H9 (cell line): Measurements from ENCODE around the gene FARS2. TPM values are rescaled to one million over a fixed set of nuclear protein-coding genes. Genes with fewer than 3 reads are reported as not detected.

Source experiments
- DNase-seq: peaks from one replicate; pipeline ENCODE4 v3.0.0-alpha.2; 2017
- H2AFZ ChIP-seq: one replicate; pipeline ENCODE4 v1.6.1; 2013; ENCODE audit warnings: mild to moderate bottlenecking, low read length, control low read depth, moderate library complexity
- H2AK5ac ChIP-seq: 2 replicates; pipeline ENCODE4 v1.6.1; 2013; ENCODE audit warnings: low read length, control low read depth, mixed read lengths; ENCODE audit not compliant: insufficient read length
- H2BK120ac ChIP-seq: one replicate; pipeline ENCODE4 v1.6.1; 2013; ENCODE audit warnings: low read depth, mild to moderate bottlenecking, low read length, control low read depth, inconsistent platforms; ENCODE audit not compliant: poor library complexity, severe bottlenecking
- H2BK12ac ChIP-seq: 2 replicates; pipeline ENCODE4 v1.6.1; 2013; ENCODE audit warnings: low read length, control low read depth, mixed read lengths, low read depth; ENCODE audit not compliant: insufficient read length
- H2BK15ac ChIP-seq: 2 replicates; pipeline ENCODE4 v1.6.1; 2013; ENCODE audit warnings: low read depth, low read length, control low read depth
- H2BK20ac ChIP-seq: one replicate; pipeline ENCODE4 v1.6.1; 2013; ENCODE audit warnings: low read depth, mild to moderate bottlenecking, low read length, control low read depth, inconsistent platforms; ENCODE audit not compliant: poor library complexity, severe bottlenecking
- H2BK5ac ChIP-seq: 2 replicates; pipeline ENCODE4 v1.6.1; 2013; ENCODE audit warnings: low read length, control low read depth, mixed read lengths; ENCODE audit not compliant: insufficient read length
- H3K14ac ChIP-seq: 2 replicates; pipeline ENCODE4 v1.6.1; 2013; ENCODE audit warnings: low read length, control low read depth; ENCODE audit not compliant: insufficient read depth
- H3K18ac ChIP-seq: 2 replicates; pipeline ENCODE4 v1.6.1; 2013; ENCODE audit warnings: low read depth, mild to moderate bottlenecking, mixed read lengths, low read length, control low read depth; ENCODE audit not compliant: insufficient read length
- H3K23ac ChIP-seq: 2 replicates; pipeline ENCODE4 v1.6.1; 2013; ENCODE audit warnings: low read length, control low read depth, mixed read lengths, low read depth; ENCODE audit not compliant: insufficient read length
- H3K23me2 ChIP-seq: 2 replicates; pipeline ENCODE4 v1.6.1; 2013; ENCODE audit warnings: low read depth, mild to moderate bottlenecking, mixed read lengths, low read length, control low read depth; ENCODE audit not compliant: insufficient read length, poor library complexity, severe bottlenecking
- H3K27ac ChIP-seq: 2 replicates; pipeline ENCODE4 v1.5.1; 2013; ENCODE audit warnings: low read length, control low read depth, mixed read lengths, low read depth; ENCODE audit not compliant: insufficient read length
- H3K27me3 ChIP-seq: 2 replicates; pipeline ENCODE4 v1.6.1; 2013; ENCODE audit warnings: low read length, control low read depth, inconsistent platforms; ENCODE audit not compliant: insufficient read depth
- H3K4ac ChIP-seq: 2 replicates; pipeline ENCODE4 v1.6.1; 2013; ENCODE audit warnings: low read depth, mild to moderate bottlenecking, control low read depth, inconsistent platforms, low read length, moderate library complexity
- H3K4me1 ChIP-seq: 2 replicates; pipeline ENCODE4 v1.6.1; 2013; ENCODE audit warnings: low read length, control low read depth, inconsistent platforms; ENCODE audit not compliant: insufficient read depth
- H3K4me2 ChIP-seq: 2 replicates; pipeline ENCODE4 v1.6.1; 2013; ENCODE audit warnings: low read length, control low read depth, mixed read lengths; ENCODE audit not compliant: insufficient read length, insufficient read depth
- H3K56ac ChIP-seq: 2 replicates; pipeline ENCODE4 v1.6.1; 2013; ENCODE audit warnings: low read depth, mild to moderate bottlenecking, mixed read lengths, low read length, control low read depth; ENCODE audit not compliant: insufficient read length
- H3K79me1 ChIP-seq: 2 replicates; pipeline ENCODE4 v1.6.1; 2013; ENCODE audit warnings: low read depth, mild to moderate bottlenecking, moderate library complexity, low read length, control low read depth, inconsistent platforms; ENCODE audit not compliant: insufficient read depth, poor library complexity, severe bottlenecking
- H3K79me2 ChIP-seq: 2 replicates; pipeline ENCODE4 v1.6.1; 2013; ENCODE audit warnings: low read length, control low read depth, inconsistent platforms; ENCODE audit not compliant: insufficient read depth
- H3K9ac ChIP-seq: 2 replicates; pipeline ENCODE4 v1.6.1; 2013; ENCODE audit warnings: low read length, control low read depth, mixed read lengths; ENCODE audit not compliant: insufficient read length; ENCODE audit errors: extremely low read depth
- H3K9me3 ChIP-seq: one replicate; pipeline ENCODE4 v1.6.1; 2013; ENCODE audit warnings: low read depth, low read length, inconsistent platforms; ENCODE audit not compliant: control insufficient read depth
- H3T11ph ChIP-seq: one replicate; pipeline ENCODE4 v1.6.1; 2013; ENCODE audit warnings: mild to moderate bottlenecking, low read length, control low read depth, inconsistent platforms
- H4K20me1 ChIP-seq: one replicate; pipeline ENCODE4 v1.6.1; 2013; ENCODE audit not compliant: control insufficient read depth, insufficient read length, insufficient read depth
- H4K5ac ChIP-seq: 2 replicates; pipeline ENCODE4 v1.6.1; 2013; ENCODE audit warnings: low read depth, mild to moderate bottlenecking, mixed read lengths, low read length, control low read depth; ENCODE audit not compliant: insufficient read length
- H4K8ac ChIP-seq: replicated peaks from 2 replicates; pipeline ENCODE4 v1.6.1; 2013; ENCODE audit warnings: low read length, control low read depth, mixed read lengths, low read depth; ENCODE audit not compliant: insufficient read length
- H4K91ac ChIP-seq: 2 replicates; pipeline ENCODE4 v1.6.1; 2013; ENCODE audit warnings: low read depth, mild to moderate bottlenecking, moderate library complexity, mixed read lengths, low read length, control low read depth; ENCODE audit not compliant: insufficient read length
- H3K27ac Mint-ChIP-seq, 3 experiments: 2 replicates in 2 of 3; 3 replicates in 1 of 3; pipeline ENCODE4 v1.8.0; 2020 to 2021; ENCODE audit warnings: mixed read lengths in 3 of 3, mild to moderate bottlenecking in 1 of 3, moderate library complexity in 1 of 3
- H3K27me3 Mint-ChIP-seq: 2 replicates; pipeline ENCODE4 v1.8.0; 2021; ENCODE audit warnings: low read depth, mild to moderate bottlenecking, moderate library complexity, mixed read lengths
- H3K36me3 Mint-ChIP-seq, 3 experiments: 2 replicates in 2 of 3; 3 replicates in 1 of 3; pipeline ENCODE4 v1.8.0; 2020 to 2021; ENCODE audit warnings: low read depth in 3 of 3, mixed read lengths in 3 of 3; ENCODE audit not compliant: insufficient read depth in 1 of 3
- H3K4me1 Mint-ChIP-seq, 2 experiments: 2 replicates each; pipeline ENCODE4 v1.8.0; 2020; ENCODE audit warnings: mixed read lengths in 2 of 2
- H3K4me3 Mint-ChIP-seq, 2 experiments: 2 replicates in 1 of 2; 3 replicates in 1 of 2; pipeline ENCODE4 v1.8.0; 2020 to 2021; ENCODE audit warnings: mild to moderate bottlenecking in 2 of 2, mixed read lengths in 2 of 2, moderate library complexity in 1 of 2
- H3K9me3 Mint-ChIP-seq, 2 experiments: 2 replicates in 1 of 2; 3 replicates in 1 of 2; pipeline ENCODE4 v1.8.0; 2020; ENCODE audit warnings: mild to moderate bottlenecking in 2 of 2, mixed read lengths in 2 of 2, moderate library complexity in 1 of 2
- WGBS: extraction: QIAGEN DNeasy Blood & Tissue Kit; methylation state at CpG from one replicate; pipeline ENCODE4 v1.1.7; 2013; ENCODE audit warnings: missing lambda C conversion rate, low lambda C conversion rate, mixed read lengths; ENCODE audit not compliant: insufficient read length; ENCODE audit errors: extremely low coverage; 5-methylcytosine and 5-hydroxymethylcytosine counted together
- total RNA-seq: library from RNA; stranded (reverse); gene quantifications from 2 replicates; pipeline ENCODE4 v1.2.1, GENCODE V29; 2021
- TF ChIP-seq, protein P1 (sequence below): fragments of 200-600 bp; sonication (generic); conservative IDR thresholded peaks from 3 replicates; pipeline ENCODE4 v1.8.0; 2021; ENCODE audit warnings: antibody characterized with exemption, mild to moderate bottlenecking

FARS2 gene
- total RNA-seq, 1 experiment from 2014 or later: 8.5 TPM

- WGBS: no CpG with 5 or more reads among the region's 5 CpGs
- no peak overlapping the region for H3K27ac Mint-ChIP-seq
These were observed 70.6 kb downstream of the FARS2 start for GRCh38 chr6:5331845-5332442.

More at GRCh38 chr6:5331845-5332442, 70.6 kb downstream of the FARS2 start:
- H3K18ac ChIP-seq: no peak overlapping the region
- H3K27me3 ChIP-seq: no peaks in the 10 kb centered on the region
- no peaks in the 10 kb centered on the region for H4K20me1 ChIP-seq
- no peak overlapping the region for H3K9ac ChIP-seq
- H3K4ac ChIP-seq: no peak overlapping the region
- no peak overlapping the region for H3K56ac ChIP-seq
- no peak overlapping the region for H3K4me2 ChIP-seq
- peaks cover 0 to 4% of the 10 kb centered on the region in 2 experiments; a peak in 1 of 4 replicates for H3K4me1 Mint-ChIP-seq
- no peak overlapping the region for H4K91ac ChIP-seq
- H2BK15ac ChIP-seq: no peak overlapping the region
- no peak overlapping the region for H2BK20ac ChIP-seq
- no peak overlapping the region for H2BK120ac ChIP-seq
- no peak overlapping the region for H3K23ac ChIP-seq
- H4K8ac ChIP-seq: no peak overlapping the region
- no peaks in the 10 kb centered on the region for H3K9me3 ChIP-seq
- peaks cover 0 to 3% of the 10 kb centered on the region in 2 experiments; a peak in 1 of 5 replicates for H3K9me3 Mint-ChIP-seq
- no peak overlapping the region for H3K4me3 Mint-ChIP-seq
- DNase-seq: no peak
- no peaks in the 10 kb centered on the region for H3K23me2 ChIP-seq
- no peaks in the 10 kb centered on the region for H3K27me3 Mint-ChIP-seq
- no peak overlapping the region for H2AK5ac ChIP-seq
- no peak overlapping the region for H3K27ac ChIP-seq
- no peak overlapping the region for H3K14ac ChIP-seq
- TF ChIP-seq, protein P1, sequence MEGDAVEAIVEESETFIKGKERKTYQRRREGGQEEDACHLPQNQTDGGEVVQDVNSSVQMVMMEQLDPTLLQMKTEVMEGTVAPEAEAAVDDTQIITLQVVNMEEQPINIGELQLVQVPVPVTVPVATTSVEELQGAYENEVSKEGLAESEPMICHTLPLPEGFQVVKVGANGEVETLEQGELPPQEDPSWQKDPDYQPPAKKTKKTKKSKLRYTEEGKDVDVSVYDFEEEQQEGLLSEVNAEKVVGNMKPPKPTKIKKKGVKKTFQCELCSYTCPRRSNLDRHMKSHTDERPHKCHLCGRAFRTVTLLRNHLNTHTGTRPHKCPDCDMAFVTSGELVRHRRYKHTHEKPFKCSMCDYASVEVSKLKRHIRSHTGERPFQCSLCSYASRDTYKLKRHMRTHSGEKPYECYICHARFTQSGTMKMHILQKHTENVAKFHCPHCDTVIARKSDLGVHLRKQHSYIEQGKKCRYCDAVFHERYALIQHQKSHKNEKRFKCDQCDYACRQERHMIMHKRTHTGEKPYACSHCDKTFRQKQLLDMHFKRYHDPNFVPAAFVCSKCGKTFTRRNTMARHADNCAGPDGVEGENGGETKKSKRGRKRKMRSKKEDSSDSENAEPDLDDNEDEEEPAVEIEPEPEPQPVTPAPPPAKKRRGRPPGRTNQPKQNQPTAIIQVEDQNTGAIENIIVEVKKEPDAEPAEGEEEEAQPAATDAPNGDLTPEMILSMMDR: no peak
- no peaks in the 10 kb centered on the region for H3K79me2 ChIP-seq
- no peak overlapping the region for H3T11ph ChIP-seq
- H3K79me1 ChIP-seq: no peaks in the 10 kb centered on the region
- H2BK5ac ChIP-seq: no peak overlapping the region
- no peak overlapping the region for H2AFZ ChIP-seq
- no peak overlapping the region for H4K5ac ChIP-seq
- H3K36me3 Mint-ChIP-seq: peaks cover 1 to 4% (median 2%) of the 10 kb centered on the region in 3 experiments; a peak in 2 of 7 replicates
- no peaks in the 10 kb centered on the region for H3K4me1 ChIP-seq
- no peak overlapping the region for H2BK12ac ChIP-seq
